ENCODE results near the gene DONSON. TPM values are rescaled to one million over a fixed set of nuclear protein-coding genes. Genes with fewer than 3 reads are reported as not detected.

Gene DONSON
- total RNA-seq, 2 experiments from 2014 or later: 35.8 to 41.3 TPM

DNA sequence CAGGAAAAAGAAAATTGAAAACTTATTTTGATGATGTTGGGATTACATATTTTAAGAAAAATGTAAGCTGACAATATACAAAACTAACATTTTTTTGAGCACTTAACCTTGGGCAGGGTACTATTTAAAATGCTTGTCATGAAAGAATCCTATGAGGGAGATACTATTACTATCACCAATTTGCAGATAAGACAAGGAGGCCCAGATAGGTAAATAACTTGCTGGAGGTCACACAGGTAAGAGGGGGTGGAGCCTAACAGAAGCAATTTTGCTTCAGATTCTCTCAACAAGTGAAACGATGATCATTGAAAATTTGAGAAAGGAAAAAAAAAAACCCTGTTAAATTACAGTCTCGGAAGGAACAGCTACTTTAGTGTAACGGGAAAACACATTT lies 47.8 kb downstream of the DONSON start:
- peak; percentile 7 for DNase-seq (ENCODE audit: low spot score)
- intact Hi-C loops (cut with micrococcal nuclease; ENCODE audit: unreplicated experiment): loop anchor here (5.0 kb wide), 3 partner anchors 48 to 928 kb away; partner anchors contain the start of genes CFAP298 and DNAJC28
- peak overlapping the region; percentile 99 for H3K4me3 ChIP-seq (ENCODE audit: low read depth, low read length, poor library complexity, severe bottlenecking)
- peak overlapping the region; percentile 95 for H3K27ac ChIP-seq (ENCODE audit: low read depth, low read length, poor library complexity, severe bottlenecking)
- no peak overlapping the region for H2AFZ ChIP-seq (ENCODE audit: low read length)
- TF ChIP-seq, protein P1, sequence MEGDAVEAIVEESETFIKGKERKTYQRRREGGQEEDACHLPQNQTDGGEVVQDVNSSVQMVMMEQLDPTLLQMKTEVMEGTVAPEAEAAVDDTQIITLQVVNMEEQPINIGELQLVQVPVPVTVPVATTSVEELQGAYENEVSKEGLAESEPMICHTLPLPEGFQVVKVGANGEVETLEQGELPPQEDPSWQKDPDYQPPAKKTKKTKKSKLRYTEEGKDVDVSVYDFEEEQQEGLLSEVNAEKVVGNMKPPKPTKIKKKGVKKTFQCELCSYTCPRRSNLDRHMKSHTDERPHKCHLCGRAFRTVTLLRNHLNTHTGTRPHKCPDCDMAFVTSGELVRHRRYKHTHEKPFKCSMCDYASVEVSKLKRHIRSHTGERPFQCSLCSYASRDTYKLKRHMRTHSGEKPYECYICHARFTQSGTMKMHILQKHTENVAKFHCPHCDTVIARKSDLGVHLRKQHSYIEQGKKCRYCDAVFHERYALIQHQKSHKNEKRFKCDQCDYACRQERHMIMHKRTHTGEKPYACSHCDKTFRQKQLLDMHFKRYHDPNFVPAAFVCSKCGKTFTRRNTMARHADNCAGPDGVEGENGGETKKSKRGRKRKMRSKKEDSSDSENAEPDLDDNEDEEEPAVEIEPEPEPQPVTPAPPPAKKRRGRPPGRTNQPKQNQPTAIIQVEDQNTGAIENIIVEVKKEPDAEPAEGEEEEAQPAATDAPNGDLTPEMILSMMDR (conservative IDR thresholded peaks at IDR 0.05; ENCODE audit: low read length): no peak
- TF ChIP-seq EZH2phosphoT487 (IDR thresholded peaks at IDR 0.05; ENCODE audit: borderline replicate concordance, low read depth, low read length): no peak
- H3K4me2 ChIP-seq (ENCODE audit: low read length): peak overlapping the region; percentile 79
- CTCF ChIA-PET (ENCODE audit: unreplicated experiment): no interaction called here
- H3K9me2 ChIP-seq (ENCODE audit: insufficient read depth, low read length): no peaks in the 10 kb centered on the region
- peaks cover 5% of the 10 kb centered on the region; the same call in 1 of the 2 replicates for H3K9me3 ChIP-seq (ENCODE audit: low read length)
- POLR2A ChIA-PET: interaction anchor here (0.7 to 1.2 kb wide), 2 partner anchors 61 to 100 kb away, joined by 3 to 4 read pairs; partner anchors contain the start of gene TMEM50B
- H3K79me2 ChIP-seq (ENCODE audit: insufficient read depth, low read depth, low read length): peaks cover 86% of the 10 kb centered on the region
- H3K4me1 ChIP-seq (ENCODE audit: insufficient read depth, low read length, poor library complexity, severe bottlenecking): peaks cover 22% of the 10 kb centered on the region
- BruUV-seq (replicated peaks): no TSS peak
- H4K20me1 ChIP-seq (ENCODE audit: insufficient read depth, low read length): peaks cover 23% of the 10 kb centered on the region
- H3K36me3 ChIP-seq (ENCODE audit: insufficient read depth, low read length): peaks cover 73% of the 10 kb centered on the region

DNA sequence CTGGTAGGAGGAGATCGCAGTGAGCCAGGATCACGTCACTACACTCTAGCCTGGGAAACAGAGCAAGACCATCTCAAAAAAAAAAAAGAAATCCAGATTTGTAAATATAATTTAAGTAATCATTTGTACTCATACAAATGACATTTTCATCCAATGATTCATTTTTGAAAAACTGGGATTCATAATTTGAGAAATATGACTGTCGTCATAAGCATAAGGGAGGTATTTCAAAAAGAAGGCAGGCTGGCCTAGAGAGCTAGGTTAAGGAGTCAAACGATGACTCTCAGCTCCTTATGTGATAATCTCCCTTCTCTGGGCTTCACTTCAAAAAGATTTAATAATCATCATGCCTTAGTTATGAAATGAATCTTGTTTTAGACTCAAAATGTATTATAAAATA lies 48.9 kb downstream of the DONSON start:
- POLR2A ChIA-PET: interaction anchor here (0.7 kb wide), 1 partner anchor 104 kb away, joined by 3 read pairs; no protein-coding TSS in a partner anchor
- intact Hi-C loops (cut with micrococcal nuclease; ENCODE audit: unreplicated experiment): loop anchor here (5.0 kb wide), 3 partner anchors 47 to 927 kb away; partner anchors contain the start of genes CFAP298 and DNAJC28
- Histone ChIP-seq H3K4me3 (ENCODE audit: low read depth, low read length, poor library complexity, severe bottlenecking) (peak overlapping the region; percentile 99), H2AFZ (ENCODE audit: low read length) (no peak overlapping the region), H3K79me2 (ENCODE audit: insufficient read depth, low read depth, low read length) (peaks cover 83% of the 10 kb centered on the region), H3K36me3 (ENCODE audit: insufficient read depth, low read length) (peaks cover 75% of the 10 kb centered on the region), H3K27ac (ENCODE audit: low read depth, low read length, poor library complexity, severe bottlenecking) (no peak overlapping the region), H3K9me3 (ENCODE audit: low read length) (peaks cover 5% of the 10 kb centered on the region; the same call in 1 of the 2 replicates), H3K4me2 (ENCODE audit: low read length) (peak overlapping the region; percentile 79), H3K4me1 (ENCODE audit: insufficient read depth, low read length, poor library complexity, severe bottlenecking) (peaks cover 14% of the 10 kb centered on the region), H3K9me2 (ENCODE audit: insufficient read depth, low read length) (no peaks in the 10 kb centered on the region), H4K20me1 (ENCODE audit: insufficient read depth, low read length) (peaks cover 12% of the 10 kb centered on the region)
- no TSS peak for BruUV-seq (replicated peaks)
- DNase-seq (ENCODE audit: low spot score): no peak
- TF ChIP-seq EZH2phosphoT487 (IDR thresholded peaks at IDR 0.05; ENCODE audit: borderline replicate concordance, low read depth, low read length): no peak
- TF ChIP-seq, protein P1 (conservative IDR thresholded peaks at IDR 0.05; ENCODE audit: low read length): no peak
- CTCF ChIA-PET (ENCODE audit: unreplicated experiment): no interaction called here

DNA sequence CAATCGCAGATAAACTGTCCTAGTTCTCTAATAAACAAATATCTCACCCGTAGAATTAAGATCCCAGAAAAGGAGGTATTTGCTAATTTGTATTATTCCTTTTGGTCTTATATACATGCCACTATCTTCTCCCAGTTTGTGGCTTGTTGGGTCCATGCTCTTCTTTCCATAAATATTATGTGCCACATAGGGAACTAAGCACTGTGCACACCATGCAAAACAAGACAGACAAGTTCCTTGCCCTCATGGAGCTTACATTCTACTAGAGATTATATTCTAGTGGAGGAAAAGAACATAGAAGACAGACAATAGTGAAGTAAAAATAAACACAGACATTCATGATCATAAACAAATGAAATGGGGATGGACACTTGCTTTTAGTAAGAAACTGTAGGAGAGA lies 51.3 kb downstream of the DONSON start:
- POLR2A ChIA-PET: interaction anchor here (0.6 to 1.0 kb wide), 3 partner anchors 23 to 176 kb away, joined by 3 to 5 read pairs (median 3); no protein-coding TSS in a partner anchor
- BruUV-seq (replicated peaks): no TSS peak

More for the DNA sequence above, 51.3 kb downstream of the DONSON start:
- TF ChIP-seq, protein P1 (conservative IDR thresholded peaks at IDR 0.05; ENCODE audit: low read length): no peak
- no peak for TF ChIP-seq EZH2phosphoT487 (IDR thresholded peaks at IDR 0.05; ENCODE audit: borderline replicate concordance, low read depth, low read length)
- Histone ChIP-seq H3K27ac (ENCODE audit: low read depth, low read length, poor library complexity, severe bottlenecking) (no peak overlapping the region), H3K79me2 (ENCODE audit: insufficient read depth, low read depth, low read length) (peaks cover 63% of the 10 kb centered on the region), H4K20me1 (ENCODE audit: insufficient read depth, low read length) (no peaks in the 10 kb centered on the region), H3K9me2 (ENCODE audit: insufficient read depth, low read length) (no peaks in the 10 kb centered on the region), H3K36me3 (ENCODE audit: insufficient read depth, low read length) (peaks cover 85% of the 10 kb centered on the region), H3K4me1 (ENCODE audit: insufficient read depth, low read length, poor library complexity, severe bottlenecking) (peaks cover 14% of the 10 kb centered on the region), H3K9me3 (ENCODE audit: low read length) (peaks cover 5% of the 10 kb centered on the region; the same call in 1 of the 2 replicates), H3K4me2 (ENCODE audit: low read length) (no peak overlapping the region), H2AFZ (ENCODE audit: low read length) (no peak overlapping the region), H3K4me3 (ENCODE audit: low read depth, low read length, poor library complexity, severe bottlenecking) (no peak overlapping the region)
- intact Hi-C loops (cut with micrococcal nuclease; ENCODE audit: unreplicated experiment): no loop called here
- CTCF ChIA-PET (ENCODE audit: unreplicated experiment): interaction anchor here (0.6 kb wide), 1 partner anchor 57 kb away, joined by 4 read pairs; no protein-coding TSS in a partner anchor
- no peak for DNase-seq (ENCODE audit: low spot score)

All from OCI-LY7 (cell line).